ENCODE results near the gene IPO7.
"Not testable (repeated sequence)": the region's sequence is repeated elsewhere in the genome, so short reads cannot be mapped to it uniquely, and the experiment has no call there.

The IPO7 gene

GRCh38 chr11:9384535-9385326, at the start of gene IPO7:
Gene IPO7, plus strand, starts transcription at chr11:9384652. Its CDS starts 112 bp downstream, at chr11:9384764.
- DNase-seq: peak; percentile 94

- no peak for DNase-seq
Measured at GRCh38 chr11:9341638-9342178, 42.7 kb upstream of the IPO7 start.

DNA sequence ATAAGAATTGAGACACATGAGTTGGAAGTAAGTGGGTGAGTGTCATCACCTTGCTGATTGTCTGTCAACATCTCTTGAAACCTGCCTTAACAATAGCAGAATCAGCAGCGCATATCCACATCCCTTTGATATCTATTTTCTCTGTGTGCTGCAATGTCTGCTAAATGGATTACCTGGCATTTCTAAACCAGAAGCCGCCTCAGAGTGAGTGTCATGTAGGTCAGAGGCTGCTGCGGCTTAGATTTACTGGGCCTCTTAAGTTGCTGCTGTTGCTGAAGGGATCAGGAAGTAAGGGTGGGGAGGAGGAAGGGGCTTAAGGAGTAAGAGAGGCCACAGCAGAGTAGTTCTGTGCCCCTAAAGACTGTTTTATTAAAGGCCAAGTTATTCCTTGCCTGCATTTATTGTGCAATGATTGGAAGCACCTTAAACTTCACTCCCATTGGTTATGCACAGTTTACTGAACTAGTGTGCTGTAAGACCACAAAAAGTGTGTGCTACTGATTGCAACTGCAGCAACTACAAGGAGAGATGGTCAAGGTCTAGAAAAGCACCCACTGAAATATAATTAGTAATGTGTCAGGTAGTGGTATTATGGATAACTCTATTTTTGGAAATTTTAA, 40.3 kb upstream of the IPO7 start:
- DNase-seq: no peak

DNA sequence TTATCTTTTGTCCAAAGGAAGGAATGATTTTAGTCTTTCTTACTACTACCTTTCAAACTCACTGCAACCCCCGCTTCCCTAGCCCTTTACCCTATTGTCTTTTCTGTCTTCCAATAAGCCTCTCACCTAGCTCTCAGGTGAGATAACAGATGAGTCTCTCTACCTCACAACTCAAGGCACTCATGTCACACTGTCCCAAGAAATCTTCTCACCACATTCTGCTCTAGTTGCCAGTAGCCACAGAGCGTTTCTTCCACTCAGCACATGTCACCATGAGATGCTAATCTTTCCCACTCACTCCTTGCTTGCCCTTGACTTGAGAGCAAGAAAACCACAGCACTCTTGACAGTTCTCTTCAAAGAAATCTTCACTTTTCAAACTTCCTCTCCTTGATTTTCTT, 37.4 kb upstream of the IPO7 start:
- DNase-seq: peak; percentile 17

DNA sequence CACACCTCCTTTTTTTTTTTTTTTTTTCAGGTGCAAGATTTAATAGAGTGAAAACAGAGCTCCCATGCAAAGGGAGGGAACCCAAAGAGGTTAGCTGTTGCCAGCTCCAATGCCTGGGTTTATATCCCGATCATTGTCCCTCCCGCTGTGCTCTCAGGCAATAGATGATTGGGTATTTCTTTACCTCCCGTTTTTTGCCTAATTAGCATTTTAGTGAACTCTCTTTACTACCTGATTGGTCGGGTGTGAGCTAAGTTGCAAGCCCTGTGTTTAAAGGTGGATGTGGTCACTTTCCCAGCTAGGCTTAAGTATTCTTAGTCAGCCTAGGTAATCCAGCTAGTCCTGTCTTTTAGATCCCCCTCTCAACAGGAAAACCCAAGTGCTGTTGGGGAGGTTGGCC, 36.7 kb upstream of the IPO7 start:
- not testable (repeated sequence) for DNase-seq

GRCh38 chr11:9351321-9351881, 33.1 kb upstream of the IPO7 start:
- no peak for DNase-seq

GRCh38 chr11:9357041-9357440, 27.4 kb upstream of the IPO7 start:
- DNase-seq: no peak

GRCh38 chr11:9360862-9361622, 23.4 kb upstream of the IPO7 start:
- DNase-seq: not testable (repeated sequence)

DNA sequence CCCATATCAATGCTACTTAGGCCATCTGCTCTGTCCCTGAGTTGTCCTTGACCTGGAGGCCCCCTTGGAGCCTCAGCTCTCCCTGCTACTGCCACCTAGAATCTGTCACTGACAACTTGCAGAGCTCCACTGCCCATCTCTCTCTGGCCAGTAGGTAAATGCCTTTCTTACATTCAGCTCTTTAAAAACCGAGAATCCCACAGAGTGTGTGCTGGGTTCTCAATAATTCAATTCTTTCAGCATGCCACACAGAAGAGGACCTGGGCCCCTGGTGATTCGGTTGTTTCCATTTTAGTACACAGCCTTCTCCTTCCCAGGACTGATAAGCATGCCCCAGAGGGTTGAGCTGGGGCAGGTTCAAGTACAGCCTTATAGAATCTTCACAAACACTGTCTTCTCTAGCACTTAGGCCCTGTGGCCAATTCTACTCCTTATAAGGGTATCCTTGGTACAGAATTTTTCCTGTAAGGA, 22.0 kb upstream of the IPO7 start:
- DNase-seq: peak; percentile 22

GRCh38 chr11:9363954-9364912, 20.2 kb upstream of the IPO7 start:
- DNase-seq: peak; percentile 93

DNA sequence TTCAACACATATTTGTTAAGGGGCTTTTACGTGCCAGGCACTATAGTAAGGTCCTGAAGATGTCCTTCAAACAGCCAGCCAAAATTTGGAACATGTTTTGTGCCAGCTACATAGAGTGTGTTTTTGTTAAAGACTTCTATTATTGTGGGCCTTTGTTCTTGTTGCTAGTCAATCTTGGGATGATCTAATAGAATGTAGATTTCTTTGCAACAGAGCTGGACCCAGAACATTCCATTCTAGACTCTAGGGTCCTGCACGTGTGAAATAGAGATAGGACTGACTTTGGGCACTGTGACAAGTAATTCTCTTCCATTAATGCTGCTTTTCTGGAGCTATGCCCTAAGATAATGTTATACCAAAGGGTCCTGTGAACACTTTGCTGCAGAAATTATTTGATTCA, 16.9 kb upstream of the IPO7 start:
- DNase-seq: no peak

DNA sequence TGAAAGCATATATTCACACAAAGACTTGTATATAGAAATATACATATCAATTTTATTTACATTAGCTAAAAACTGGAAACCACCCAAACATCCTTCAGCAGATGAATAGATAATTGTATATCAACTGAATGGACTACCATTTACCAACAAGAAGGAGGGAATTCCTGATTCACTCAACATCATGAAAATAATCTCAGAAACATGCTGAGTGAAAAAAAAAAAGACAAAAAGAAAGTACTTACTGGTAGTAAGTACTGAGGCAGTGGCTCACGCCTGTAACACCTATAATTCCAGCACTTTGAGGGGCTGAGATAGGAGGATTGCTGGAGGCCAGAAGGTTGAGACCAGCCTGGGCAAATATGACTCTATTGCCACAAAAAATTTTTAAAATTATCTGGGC, 7.4 kb upstream of the IPO7 start:
- no peak for DNase-seq

GRCh38 chr11:9379041-9379440, 5.4 kb upstream of the IPO7 start:
- no peak for DNase-seq

GRCh38 chr11:9380773-9381172, 3.7 kb upstream of the IPO7 start:
- DNase-seq: no peak

DNA sequence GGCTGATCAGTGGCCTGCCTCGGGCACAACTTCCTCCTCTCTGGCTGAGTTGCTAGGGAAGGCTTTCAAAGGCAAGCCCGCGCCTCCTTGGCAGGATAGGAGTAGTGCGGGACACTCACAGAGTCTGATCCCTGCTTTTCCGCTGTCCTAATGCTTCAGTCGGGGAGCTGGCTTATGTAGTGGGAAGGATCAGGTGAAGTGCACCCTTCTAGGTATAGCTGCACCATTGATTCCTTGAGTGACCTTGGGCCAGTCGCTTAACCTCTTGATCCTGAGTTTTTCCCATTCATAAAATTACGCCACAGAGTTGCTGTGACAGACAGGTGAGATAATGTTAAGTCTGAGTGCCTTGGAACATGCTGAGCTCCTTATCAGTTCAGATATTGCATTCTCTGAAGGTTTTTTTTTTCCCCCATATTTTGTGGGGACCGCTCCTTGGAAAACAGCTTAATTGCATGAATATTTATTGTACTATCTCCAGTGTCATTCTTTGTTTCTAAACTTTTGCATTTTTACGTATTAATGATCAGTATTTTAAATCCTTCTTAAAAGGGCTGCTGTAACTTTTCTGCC, 961 bp downstream of the IPO7 start:
- DNase-seq: peak; percentile 30

DNA sequence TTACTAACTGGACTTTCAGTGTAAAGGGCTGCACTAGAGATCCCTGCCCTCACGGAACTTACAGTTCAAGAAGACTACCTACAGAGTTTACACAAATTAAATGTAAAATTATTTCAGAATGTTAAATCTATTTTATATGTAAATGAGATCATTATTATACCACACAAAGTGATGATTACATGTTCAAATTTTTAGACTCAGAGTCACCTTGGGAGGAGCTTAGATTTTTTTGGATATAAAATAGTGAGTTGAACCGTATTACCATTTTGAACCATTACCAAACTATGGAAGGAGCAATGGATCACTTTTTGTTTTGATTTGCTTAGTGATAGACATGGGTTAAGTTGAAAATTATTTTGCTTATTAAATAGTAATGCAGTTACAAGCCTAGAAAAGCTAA, 1.6 kb downstream of the IPO7 start:
- DNase-seq: no peak

GRCh38 chr11:9386901-9387300, 2.4 kb downstream of the IPO7 start:
- DNase-seq: no peak

DNA sequence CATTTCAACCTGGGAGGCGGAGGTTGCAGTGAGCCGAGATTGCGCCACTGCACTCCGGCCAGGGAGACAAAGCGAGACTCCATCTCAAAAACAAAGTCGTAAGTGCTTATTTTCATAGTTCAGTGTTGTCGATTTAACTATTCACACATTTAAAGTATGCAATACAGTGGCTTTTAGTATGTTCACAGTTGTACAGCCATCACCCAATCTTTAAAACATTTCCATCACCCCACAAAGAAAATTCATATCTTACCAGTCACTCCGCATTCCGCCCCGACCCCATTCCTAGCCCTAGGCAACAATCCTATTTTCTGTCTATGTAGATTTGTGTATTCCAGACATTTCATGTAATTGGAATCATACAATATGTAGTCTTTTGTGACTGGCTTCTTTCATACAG, 11.9 kb downstream of the IPO7 start:
- no peak for DNase-seq

DNA sequence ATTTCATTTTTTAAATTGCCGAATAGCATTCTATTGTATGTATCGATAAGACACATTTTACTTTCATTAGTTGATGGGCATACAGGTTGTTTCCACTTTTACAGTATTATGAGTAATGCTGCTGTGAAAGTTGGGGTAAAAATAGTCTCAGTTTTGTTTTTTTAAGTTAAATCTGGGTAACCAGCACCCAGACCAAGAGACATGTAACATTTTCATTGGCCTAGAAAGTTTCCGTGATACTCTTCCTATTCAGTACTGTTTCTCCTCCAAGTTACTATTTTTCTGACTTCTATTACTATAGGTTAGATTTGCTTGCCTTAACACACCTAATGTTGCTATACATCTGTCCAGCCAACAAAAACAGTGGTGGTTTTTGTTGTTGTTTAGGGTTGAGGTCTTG, 12.3 kb downstream of the IPO7 start:
- peak; percentile 12 for DNase-seq

DNA sequence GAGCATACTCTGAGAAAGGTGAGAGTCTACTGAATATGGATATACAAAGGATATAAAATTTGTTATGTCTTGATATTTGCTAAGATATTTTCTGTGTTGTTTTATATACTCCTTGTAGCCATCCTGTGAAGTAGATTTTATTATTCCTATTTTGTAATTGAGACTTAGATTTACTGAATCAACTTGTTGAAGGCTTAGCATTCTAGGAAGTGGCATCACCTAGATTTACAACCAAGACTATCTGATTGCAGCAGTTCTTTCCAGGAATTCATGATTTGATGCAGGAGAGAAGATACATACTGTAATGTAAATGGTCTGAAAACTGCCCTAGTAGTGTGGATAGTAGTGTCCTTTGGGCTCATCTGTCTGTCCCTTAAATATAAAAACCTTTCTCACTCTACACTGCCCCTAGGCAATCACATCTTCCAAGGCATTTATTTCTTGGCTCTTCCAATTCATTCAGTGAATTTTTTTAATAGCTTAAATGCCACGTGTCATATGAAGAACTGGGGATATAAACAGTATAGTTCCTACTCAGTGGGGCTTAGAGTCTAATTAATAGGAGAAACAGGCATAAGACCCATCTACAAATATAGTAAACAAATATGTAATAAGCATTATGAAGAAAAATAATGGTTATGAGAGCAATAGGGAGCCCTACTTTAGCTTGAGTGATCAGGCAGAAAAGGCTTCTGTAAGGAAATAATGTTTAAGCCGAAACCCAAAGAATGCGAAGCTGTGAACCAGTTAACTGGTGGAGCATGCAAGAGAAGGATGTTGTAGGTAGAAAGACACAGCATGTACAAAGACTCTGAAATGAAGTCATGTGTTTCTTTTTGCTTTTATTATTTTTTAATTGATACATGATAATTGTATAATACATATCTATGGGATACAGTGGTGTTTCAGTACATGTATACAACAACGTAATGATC, 13.6 kb downstream of the IPO7 start:
- DNase-seq: no peak

Data from activated CD4-positive, alpha-beta T cell treated with anti-CD3 and anti-CD28 coated beads, Interleukin-2, Interleukin-6, amounts not matched to agents 100 ng/mL and 50 ng/mL, durations not matched to agents 16 hours and 8 hours (primary cell).